GM18873 (cell line): ENCODE measurements around the gene TENT4A.

Experiments
- ATAC-seq: cut with Tn5 transposase; IDR thresholded peaks from one replicate; pipeline ENCODE4 v1.9.1; 2021; ENCODE audit warnings: mild to moderate bottlenecking, moderate library complexity, moderate number of reproducible peaks; ENCODE audit not compliant: unreplicated experiment, low FRiP score

Gene TENT4A

DNA sequence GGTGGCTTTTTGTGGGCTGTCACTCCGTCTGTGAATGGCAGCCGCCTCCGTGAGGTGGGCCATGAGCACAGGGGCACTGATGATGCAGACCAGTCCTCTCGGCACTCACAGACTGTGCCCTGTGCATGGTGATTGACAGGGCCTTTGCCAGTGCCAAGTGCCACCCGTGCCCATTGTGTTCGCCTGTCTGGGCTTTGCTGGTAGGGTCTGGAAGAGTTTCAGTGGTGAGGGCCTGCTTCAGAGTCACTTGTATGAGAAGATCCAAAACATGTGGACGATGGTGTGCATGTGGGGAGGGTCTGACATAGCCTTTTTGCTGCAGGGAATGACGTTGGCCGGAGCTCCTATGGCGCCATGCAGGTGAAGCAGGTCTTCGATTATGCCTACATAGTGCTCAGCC is 34.9 kb downstream of the TENT4A start:
- no peak for ATAC-seq

DNA sequence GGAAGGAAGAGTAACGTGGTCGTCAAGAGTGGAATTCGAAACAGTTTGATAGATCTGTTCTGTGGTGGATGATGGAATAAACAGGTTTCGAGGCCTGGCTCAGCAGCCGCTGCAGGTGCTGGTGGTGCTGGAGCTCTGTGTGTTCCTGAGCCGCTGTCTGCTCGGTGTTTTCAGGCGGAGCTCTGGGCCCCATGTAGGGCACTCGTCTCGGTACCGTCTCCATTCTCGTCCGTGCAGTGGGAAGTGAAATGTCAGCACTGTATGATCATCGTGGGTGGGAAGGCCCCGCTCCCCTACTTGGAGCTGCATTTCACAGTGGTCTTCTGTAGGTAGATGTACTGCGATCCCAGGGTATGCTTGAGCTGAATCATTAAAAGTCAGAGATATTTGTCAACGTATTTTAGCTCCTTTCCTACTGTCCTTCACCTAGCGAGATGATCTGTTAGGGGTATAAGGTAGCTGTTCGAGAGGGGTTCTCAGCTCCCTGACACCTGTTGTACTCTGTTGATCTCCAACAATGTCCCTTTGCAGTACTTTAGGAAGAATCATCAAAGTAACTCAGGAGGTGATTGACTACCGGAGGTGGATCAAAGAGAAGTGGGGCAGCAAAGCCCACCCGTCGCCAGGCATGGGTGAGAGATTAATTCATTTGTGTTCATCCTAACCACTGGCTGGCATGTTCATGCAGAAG is 35.9 kb downstream of the TENT4A start:
- no peak for ATAC-seq

DNA sequence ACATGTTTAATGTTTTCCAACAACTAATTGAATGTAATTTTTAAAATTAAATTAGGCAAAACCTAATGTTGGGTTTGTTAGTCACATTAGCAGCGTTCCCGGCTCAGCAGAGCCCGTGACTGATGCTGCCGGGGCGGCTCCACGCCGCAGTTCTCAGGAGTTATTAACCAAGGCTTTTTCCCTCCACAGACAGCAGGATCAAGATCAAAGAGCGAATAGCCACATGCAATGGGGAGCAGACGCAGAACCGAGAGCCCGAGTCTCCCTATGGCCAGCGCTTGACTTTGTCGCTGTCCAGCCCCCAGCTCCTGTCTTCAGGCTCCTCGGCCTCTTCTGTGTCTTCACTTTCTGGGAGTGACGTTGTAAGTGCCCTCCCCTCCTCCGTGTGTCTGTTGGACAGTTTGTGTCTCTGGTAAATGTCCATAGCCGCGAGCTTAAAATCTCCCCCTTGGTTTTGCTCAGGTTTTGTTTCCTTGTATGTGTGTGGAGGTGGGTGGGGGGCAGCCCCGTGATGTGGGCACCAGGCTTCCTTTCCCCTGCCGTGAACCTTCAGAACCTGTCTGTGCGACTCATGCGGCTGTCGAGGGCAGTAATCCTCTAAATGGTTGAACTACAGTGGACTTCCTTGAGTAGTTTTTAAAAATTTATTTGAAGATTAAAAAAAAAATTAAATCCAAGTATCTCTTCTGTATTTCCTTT is 37.1 kb downstream of the TENT4A start:
- ATAC-seq = no peak

DNA sequence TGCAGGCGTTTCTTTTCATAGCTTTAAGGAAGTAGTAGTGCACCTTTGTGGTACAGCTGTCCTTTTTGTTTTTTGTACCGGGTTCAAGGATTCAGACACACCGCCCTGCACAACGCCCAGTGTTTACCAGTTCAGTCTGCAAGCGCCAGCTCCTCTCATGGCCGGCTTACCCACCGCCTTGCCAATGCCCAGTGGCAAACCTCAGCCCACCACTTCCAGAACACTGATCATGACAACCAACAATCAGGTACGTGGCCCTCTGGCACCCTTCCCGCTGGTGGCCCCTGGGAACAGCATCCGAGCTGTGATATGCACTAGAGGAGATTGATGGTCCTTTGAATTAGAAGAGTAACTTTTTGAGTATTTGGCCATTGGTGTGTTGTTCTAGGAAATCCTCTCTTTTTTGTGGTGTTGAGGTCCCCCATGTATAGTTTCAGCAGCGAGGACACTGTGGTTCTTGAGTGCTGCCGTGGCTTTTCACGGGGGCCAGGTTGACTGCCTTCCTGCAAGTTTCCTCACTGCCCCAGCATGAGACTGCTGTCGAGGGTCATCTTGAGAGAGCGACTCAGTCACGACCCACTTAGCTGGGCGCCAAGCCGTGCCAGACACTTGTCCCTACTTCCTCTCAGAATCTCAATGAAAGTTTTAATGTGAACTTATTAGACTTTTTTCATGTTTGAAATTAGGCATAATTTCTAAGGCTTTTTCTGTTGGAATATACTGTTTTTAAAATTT is 37.9 kb downstream of the TENT4A start:
- ATAC-seq = no peak

DNA sequence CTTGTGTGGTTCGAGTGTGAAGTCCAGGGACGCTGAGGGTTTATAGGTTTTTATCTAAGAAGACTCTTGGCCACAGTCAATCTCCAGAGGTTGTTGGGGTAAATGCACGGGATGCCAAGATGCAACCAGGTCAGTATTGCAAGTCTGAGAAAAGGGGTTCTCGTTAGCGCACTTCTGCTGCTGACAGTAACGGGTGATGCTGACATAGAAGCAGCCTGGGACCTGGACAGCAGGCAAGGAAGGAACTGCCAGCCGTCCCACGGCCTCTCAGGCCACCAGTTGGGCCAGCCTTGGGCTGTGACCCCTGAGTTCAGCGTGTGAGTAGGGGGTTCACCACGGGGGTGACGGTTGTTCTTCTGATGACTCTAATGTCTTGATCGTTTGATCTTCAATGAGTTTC is 39.0 kb downstream of the TENT4A start:
- ATAC-seq = no peak

DNA sequence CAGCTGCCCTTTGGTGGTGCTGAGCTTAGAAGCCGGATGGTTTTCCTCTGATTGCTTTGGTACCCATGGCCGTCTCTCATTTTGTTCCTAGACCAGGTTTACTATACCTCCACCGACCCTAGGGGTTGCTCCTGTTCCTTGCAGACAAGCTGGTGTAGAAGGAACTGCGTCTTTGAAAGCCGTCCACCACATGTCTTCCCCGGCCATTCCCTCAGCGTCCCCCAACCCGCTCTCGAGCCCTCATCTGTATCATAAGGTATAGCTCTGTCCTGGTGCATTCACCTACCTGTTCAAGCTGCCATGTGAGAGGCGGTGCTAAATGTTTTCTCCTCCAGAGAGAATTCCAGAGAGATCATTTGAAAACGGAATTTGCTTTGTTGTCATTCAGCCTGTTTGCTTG is 39.5 kb downstream of the TENT4A start:
- ATAC-seq = no peak

DNA sequence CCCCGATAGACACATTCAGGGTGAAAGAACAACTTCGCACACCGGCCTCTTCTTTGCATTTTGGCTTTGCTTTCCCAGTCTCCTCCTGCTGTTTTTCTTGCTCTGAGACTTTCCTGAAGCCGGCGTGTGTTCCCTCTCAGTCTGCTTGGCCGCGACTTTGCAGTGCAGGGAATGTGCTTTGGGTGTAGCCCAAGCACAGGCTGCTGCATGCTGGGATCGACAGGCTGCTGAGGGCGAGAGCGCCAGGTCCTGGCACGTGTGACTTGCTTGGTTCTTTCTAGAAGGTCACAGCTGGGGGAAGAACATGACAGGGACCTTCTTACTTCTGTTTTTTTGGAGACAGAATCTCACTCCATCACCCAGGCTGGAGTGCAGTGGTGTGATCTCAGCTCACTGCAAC is 40.6 kb downstream of the TENT4A start:
- ATAC-seq = no peak

DNA sequence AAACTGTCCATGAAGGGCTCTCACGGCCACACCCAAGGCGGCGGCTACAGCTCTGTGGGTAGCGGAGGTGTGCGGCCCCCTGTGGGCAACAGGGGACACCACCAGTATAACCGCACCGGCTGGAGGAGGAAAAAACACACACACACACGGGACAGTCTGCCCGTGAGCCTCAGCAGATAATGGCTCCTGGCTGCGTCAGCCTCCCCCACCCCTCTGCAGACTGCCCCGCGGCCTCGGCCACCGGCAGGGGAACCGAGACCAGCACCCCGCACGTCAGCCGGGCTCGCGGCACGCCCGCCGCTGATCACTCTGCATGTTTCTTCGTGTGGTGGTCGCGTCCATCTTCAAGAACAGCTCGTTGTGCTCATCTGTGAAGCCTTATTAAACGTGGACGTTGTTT is 41.5 kb downstream of the TENT4A start:
- ATAC-seq = no peak

DNA sequence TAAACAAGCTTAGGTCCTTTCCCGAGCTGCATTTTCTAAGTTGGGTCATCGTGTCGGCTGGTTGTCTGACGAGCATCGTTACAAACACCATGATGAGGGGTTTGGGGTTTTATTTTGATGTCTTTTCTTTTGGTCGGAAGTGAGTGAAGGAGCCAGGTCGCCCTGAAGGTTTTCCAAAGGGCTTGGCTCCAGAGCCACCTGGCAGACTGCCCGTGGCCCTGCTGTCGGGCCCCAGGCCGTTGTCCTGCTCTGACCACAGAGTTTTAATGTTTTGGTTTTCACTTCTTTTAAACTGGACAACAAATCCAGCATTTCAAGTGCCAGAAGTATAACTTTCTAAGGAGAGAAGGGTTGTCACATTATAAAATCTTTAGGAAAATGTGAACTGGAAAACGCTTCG is 42.3 kb downstream of the TENT4A start:
- ATAC-seq = no peak

DNA sequence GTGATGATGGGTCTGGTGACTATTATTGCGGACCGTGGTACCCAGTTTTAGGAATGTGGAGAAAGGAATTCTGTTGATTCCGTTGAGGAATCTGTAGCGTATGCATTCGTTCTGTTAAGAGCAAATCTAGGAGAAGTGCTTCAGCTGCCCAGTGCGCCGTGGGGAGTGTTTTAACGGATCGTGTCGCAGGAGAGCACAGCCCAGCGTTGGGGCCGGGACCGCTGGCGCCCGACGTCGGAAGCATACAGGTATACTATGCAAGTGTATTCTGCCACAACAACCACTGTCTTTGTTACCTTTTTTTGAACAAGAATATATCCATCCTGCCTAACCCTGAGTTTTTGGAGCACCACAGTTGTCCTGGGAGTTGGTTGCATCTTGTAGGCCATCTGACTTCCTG is 42.7 kb downstream of the TENT4A start:
- no peak for ATAC-seq

DNA sequence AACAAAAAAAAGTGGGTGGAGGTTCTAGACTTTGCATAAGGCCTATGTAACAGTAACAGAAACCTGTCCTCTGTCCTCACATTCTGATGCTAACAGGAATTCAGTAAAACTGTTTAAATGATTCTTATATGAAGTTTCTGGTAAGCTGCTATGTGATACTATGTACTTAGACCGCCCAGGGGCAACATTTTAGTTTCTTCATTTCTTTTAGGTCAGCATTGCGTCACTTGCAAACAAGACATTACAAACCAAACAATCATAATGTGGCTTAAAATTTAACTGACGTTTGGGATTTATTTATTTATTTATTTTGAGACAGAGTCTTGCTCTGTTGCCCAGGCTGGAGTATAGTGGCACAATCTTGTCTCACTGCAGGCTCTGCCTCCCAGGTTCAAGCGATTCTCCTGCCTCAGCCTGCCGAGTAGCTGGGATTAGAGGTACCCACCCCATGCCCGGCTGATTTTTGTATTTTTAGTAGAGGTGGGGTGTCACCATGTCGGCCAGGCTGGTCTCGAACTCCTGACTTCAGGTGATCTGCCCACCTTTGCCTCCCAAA is 44.3 kb downstream of the TENT4A start:
- ATAC-seq = no peak

DNA sequence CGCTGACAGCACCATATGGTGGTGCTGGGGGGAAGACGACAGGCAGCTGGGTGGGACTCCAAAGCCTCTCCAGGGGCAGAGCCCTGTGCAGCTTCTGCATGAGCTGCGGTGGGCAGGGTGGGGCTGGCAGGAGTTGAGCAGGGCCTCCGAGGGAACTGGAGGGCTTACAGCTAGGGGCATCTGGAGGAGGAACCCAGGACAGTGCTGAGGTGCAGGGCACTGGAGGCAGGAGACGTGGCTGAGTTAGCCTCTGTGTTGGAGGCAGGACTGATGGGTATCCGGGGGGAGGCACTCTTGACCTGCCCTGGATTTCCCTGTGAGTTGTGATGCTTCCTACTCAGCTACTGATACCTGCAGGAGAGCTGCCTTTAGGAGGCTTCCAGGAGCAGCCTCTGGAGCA is 45.0 kb downstream of the TENT4A start:
- no peak for ATAC-seq

DNA sequence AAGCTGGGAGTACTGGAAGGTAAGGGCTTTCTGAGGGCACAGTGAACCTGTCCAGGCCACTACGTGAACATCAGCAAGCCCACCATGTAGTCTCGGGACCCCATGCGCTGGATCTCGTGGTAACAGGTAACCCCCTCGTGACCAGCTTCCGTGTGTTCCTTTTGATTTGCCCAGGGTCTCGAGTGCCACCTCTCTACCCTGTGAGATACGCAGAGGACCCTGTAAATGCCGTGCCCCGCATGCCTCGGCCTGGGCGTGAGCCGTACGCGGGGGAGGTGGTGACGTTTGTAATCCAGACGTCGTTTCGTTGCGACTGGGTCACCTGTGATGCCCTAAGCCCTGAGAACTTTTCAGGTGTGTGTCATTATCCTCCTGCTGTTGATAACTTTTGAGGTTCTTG is 45.5 kb downstream of the TENT4A start:
- no peak for ATAC-seq

DNA sequence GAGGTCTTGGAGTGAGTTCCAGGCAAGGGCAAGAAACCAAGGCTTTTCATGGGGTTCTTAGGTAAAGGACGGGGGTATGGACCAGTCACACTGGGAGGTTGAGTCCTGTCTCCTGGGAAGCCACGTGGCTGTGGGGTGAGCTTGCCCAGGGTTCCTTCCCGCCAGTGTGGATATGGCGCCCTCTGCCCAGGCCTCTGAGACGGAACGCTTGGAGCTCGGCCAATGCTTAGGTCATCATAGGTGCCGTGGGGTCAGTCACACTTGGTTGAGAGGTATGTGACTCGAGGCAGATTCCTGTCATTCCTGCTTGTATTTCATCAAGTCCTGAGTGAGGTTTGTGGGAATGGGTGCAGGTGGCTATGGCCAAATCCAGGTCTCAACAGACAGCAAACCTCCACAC is 46.2 kb downstream of the TENT4A start:
- no peak for ATAC-seq

DNA sequence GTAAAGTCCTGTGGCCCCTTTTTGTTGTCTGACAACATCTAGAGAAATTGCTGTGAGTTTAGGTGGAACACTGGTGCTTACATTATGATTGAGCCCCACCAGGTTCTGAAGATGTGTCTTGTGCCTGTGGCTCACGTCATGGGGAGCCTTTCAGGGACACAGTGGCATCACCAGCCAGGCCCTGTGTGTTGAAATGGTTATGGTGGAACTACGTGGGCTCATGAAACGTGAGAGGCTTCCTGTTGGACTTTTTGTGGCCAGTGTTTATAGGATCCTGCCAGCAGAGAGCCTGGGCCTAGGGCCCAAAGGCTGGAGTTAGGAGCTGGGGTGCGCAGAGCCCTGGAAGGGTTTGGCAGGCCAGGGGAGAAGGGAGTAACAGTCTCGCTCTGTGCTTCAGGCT is 46.8 kb downstream of the TENT4A start:
- ATAC-seq = no peak

DNA sequence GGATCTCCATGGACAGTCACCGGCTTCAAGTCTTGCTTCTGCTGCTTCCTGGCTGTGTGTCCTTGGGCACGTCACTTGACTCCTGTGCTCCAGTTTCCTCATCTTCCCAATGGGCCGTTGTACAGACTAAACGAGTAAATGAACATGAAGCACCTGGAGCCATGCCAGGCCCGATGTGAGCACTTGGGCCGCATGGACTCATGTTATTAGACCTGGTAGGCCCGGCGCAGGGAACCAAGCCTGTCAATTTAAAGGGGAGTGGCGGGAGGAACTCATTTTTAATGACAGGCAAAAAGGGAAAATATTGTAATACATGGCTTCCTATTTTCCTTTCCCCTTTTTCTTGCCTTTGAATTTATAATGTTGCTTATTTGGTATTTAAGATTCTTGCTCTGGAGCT is 47.5 kb downstream of the TENT4A start:
- ATAC-seq = no peak

DNA sequence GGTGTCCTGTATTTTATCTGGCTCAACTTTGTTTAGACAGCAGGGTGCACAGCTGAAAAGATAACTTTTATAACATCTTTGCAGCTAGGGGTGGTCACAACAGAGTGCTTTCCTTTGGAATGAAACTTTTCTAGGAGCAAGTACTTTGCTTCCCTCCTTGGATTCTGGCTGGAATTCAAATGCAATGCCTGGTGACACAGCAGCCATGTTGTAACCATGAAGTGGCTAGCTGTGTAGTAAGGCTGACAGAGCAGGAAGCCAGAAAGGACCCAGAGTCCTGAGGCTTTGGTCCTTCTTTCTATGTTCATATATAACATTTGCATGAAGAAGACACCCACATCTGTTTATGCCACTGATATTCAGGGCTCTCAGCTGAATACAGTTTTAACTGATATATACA is 48.1 kb downstream of the TENT4A start:
- no peak for ATAC-seq

DNA sequence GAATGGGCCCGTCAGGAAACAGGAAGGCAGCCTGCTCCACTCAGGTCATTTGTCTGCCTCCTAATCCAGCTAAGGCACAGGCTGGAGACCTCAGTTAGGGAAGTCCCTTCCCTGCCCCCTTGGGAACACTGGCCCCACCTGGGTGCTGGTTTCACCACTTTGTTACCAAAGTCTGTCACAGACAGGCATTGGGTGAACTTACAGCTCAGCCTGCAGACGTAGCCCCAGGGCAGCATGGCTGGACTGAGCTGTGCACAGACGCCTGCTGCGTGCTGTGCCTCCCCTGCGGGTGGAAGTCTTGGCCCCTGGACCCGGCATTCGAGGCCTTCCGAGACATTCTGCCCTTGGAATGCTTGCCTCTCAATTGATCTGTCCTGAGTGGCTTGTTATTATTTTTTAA is 48.9 kb downstream of the TENT4A start:
- ATAC-seq = no peak

DNA sequence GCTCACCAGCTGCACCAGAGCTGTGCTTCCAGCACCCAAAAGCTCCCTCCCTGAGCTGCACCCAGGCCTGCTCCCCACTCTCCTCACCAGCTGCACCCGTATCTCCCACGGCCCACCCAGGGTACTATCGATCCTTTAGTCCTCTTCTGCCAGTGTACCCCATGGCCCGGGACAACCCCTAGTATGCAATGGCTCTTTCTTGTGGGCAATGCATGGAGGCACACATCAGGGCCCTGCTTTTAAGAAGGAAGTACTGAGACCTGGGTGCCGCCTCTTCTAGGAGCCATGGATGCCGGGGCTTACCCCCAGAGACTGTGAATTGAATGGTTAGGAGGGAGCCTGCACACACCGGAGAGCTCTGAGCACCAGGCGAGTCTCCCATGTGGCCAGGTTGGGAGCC is 49.5 kb downstream of the TENT4A start:
- no peak for ATAC-seq

DNA sequence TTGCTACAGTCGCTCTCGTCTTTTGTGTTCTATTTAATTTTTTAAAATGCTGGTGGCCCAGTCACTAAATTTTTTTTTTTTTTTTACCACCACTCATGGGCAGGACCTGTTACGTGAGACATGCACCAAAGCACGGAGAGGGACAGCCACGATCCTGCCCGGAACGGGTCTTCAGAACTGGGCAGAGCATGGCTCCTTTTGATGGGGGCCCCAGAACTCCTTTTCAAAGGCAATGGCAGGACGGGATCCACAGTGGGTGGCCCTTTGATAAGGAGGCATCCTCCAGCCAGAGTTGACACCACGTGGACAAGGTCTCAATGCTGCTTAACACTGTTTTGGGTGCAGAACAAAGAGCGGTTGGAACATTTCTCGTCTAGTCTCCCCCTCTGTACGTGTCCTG is 50.0 kb downstream of the TENT4A start:
- no peak for ATAC-seq
